Stimulated activated CD8-positive, alpha-beta memory T cell treated with anti-CD3 and anti-CD28 coated beads, Interleukin-2, amount 100 ng/mL, for 1 hour (primary cell): ENCODE results near the gene LIN54.

ENCODE experiments used
- DNase-seq, 2 donors: peaks; one replicate each; pipeline ENCODE4 v3.0.0-alpha.2; 2020; ENCODE audit warnings: low read depth in 2 of 2

LIN54 gene

DNA sequence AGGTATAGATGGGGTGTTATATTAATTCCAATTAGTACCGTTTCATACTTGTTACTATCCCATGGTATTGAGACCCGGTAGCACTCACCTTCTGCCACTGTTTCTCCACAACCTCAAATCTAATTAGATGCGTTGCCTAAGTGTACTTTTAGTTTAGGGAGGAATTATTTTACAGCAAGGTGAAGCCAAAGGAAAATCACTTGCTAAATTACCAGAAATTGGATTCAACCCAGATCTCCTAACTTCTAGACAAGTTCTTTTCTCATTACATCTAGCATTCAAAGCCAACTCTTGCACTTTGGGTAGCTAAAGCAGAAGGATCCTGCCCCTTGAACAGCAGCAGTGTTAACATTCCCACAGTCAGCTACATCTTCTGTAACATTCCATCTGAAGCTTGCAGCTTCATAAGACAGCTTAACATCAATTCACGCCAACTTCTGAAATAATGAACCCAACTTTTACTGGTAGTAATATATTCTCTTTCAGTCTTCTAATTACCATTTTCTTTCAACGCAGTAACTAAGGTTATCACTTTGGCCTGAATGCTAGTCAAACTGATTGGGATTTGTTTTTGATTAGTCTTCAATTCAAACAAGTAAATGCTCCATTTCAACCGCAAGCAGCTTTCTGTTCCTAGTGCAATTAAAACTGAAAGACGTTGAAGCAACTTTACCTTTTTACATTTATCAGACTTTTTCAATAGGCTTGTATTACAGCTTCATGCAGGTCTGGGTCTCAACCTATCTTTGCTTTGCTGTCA is 118.7 kb downstream of the LIN54 start:
- DNase-seq: no peak

DNA sequence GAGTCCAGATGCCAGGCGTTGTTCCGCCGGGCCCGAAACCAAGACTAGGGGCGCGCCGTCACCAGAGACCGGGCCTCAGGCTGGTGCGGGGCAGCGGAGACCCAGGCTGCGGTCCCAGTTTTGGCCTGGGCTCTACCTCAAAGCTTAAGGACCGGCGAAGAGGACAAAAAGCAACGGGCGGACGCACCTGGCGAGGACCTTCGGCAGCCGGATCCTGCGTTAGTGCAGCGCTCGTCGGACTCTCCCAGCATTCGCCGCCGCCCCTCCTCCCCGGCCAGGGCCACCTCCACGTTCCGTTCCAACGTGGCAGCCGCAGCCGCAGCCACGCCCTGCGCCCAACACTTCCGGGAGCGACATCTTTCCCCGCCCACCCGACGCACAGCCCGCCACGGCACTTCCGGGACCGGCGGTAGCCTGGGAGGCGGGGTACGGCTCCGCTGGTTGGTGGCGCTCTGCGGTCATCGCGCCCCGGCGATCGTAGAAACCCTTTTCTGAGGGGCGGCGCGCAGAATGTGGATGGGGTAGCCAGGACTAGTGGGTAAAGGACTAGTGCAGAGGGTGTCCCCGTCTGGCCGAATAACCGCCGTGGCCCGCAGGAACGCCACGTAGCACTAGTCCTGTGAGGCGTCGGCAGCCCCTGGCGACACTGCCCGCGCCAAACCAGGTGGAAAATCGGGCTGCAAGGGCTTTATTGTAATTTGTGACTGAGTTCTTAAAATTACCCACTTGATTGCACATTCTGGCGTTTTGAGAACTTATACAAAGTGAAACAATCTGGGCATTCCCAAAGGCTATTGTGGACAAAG is 119.5 kb downstream of the LIN54 start, which contains the start of gene SEC31A:
SEC31A (minus strand) TSS at position 253 of the 806 bp plus-strand sequence. CDS start 9,217 bp downstream, outside the sequence.
- peak; percentile 94 to 96 for DNase-seq

DNA sequence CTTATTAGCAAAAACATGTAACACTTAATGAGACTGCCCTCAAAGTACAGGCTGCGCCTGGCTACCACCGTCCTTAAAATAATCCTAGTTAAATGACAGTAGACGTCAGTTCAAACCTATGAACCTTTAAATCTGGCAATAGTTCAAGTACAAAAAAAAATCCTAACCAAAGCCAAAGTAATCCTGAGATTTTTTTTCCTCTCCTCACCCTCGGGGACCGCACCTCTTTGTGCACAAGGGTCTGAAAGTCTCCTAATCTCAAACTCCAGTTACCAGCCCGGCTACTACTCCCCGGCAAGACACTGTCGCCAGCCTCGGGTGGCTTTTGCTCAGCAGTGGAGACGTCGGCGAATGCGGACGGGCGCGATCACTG is 120.1 kb downstream of the LIN54 start:
- DNase-seq: no peak

GRCh38 chr4:82889287-82889686 is 121.3 kb downstream of the LIN54 start:
- DNase-seq: no peak

DNA sequence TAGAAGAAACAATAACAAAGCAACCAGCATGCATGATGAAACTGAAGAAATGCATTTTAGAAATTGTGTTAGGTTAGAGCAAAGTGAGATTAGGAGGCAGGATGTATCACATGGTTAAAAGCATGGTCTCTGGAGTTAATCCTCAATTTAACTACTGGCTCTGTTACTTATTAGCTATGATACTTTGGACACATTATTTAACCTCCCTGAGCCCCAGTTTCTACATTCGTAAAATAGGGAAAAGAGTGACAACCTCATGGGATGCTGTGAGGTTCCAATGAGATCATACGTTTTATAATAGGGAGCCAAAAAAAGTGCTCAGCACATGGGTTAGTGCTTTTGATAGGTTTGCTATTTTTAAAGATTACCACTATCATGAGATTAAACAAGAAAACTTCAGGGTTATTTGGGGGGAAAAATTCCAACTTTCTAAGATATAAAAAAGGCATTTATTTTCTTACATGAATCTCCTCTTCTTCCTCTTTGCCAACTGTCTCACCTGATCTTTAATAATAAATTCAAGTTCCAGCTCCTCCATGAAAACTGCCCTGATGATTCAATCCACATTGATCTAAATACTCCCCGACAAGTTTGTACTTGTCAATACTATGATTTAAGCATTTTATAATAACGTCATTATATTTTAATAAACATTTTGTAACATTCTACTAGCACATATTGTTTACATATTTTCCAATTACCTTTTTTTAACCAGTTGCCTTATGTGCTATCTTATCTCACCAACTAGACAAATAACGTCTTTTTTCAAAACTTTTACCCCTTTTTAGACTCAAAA is 124.3 kb downstream of the LIN54 start:
- DNase-seq: no peak

DNA sequence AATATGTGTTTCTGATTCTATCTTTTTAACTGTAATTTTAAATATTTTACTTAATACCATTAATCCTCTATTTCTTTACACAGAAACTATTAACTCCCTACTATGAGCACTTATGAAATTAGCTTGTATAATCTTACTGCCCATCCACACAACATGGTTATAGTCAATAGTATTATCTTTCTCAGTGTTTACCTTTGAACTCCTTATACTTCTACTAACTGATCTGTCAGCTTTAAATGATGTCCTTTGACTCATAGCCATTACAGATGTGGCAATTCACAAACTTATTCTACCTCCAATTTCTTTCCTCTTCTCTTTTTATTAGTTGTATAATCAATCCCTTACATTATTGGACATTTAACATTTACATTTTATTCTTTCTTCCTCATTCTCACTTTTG is 125.2 kb downstream of the LIN54 start:
- no peak for DNase-seq
